ENCODE results near the gene DNER.
"Not testable (repeated sequence)": the region's sequence is repeated elsewhere in the genome, so short reads cannot be mapped to it uniquely, and the experiment has no call there.

DNER gene

GRCh38 chr2:229614021-229614420, 100.3 kb downstream of the DNER start:
- DNase-seq, result not testable (repeated sequence)

GRCh38 chr2:229612384-229612971, 101.9 kb downstream of the DNER start:
- DNase-seq, result no peak

GRCh38 chr2:229611360-229611759, 103.0 kb downstream of the DNER start:
- DNase-seq, result no peak

DNA sequence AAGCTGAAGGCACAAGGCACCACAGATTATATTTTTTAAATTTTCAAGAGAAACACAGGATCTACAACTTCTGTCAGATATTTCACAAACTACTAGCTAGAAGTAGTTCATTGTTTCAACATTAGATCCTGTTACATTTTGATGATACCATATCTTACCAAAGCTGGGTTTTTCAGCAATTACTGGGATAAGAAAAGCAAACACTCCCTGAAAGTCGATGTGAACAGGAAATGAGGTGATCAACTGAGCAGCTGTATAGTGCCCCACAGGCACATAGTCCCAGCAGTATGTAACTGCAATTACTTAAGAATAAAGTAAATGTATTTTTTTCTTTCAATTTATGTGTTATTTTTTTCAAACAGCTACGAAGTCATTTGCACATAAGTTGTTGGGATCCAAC, 103.5 kb downstream of the DNER start:
- no peak for DNase-seq

DNA sequence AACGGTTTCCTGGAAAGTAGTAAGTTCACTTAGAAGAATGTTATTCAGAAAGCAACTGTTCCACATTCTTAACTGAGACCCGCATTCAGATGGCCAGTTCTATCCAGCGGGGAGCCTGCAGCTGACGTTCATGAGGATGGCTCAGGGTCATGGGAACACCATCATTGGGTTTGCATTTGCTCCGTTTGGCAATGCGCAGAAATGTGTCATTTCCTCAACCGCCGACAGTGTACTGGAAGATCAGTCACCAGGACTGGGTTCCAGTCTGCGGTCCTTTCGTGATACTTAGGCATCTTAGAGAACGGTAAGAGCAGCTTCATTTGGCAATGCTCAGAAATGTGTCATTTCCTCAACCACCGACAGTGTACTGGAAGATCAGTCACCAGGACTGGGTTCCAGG, 104.0 kb downstream of the DNER start:
- no peak for DNase-seq

GRCh38 chr2:229601936-229602335, 112.4 kb downstream of the DNER start:
- no peak for DNase-seq

GRCh38 chr2:229601396-229601795, 113.0 kb downstream of the DNER start:
- DNase-seq, result no peak

- no peak for DNase-seq
Observed at GRCh38 chr2:229598227-229598626, 116.1 kb downstream of the DNER start.

- DNase-seq, result no peak
Observed at GRCh38 chr2:229596796-229597195, 117.6 kb downstream of the DNER start.

GRCh38 chr2:229591611-229592010, 122.7 kb downstream of the DNER start:
- no peak for DNase-seq

GRCh38 chr2:229586746-229587705, 127.3 kb downstream of the DNER start:
- peak in 1 of 2 donors; percentile 5 for DNase-seq

DNA sequence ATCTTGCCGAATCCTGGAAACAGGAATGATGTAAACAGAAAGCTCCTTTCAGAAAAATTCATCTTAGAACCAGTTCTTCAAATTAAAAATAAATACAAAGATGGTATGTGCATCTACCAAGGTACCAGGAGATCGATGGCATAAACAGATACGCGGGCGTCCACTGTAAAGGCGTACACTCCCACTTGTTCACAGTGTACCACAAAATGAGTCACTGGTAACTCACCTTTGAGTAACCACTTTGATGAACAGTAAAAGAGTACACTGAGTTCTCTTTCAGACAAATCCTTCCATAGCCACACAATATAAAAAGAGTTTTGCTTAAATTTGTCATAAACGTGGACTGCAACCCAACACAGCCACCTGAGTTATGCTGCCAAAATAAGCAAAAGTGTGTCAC, 128.3 kb downstream of the DNER start:
- DNase-seq, result no peak

GRCh38 chr2:229582151-229582550, 132.2 kb downstream of the DNER start:
- no peak for DNase-seq

- DNase-seq, result no peak
Observed at GRCh38 chr2:229578052-229578846, 136.1 kb downstream of the DNER start.

DNA sequence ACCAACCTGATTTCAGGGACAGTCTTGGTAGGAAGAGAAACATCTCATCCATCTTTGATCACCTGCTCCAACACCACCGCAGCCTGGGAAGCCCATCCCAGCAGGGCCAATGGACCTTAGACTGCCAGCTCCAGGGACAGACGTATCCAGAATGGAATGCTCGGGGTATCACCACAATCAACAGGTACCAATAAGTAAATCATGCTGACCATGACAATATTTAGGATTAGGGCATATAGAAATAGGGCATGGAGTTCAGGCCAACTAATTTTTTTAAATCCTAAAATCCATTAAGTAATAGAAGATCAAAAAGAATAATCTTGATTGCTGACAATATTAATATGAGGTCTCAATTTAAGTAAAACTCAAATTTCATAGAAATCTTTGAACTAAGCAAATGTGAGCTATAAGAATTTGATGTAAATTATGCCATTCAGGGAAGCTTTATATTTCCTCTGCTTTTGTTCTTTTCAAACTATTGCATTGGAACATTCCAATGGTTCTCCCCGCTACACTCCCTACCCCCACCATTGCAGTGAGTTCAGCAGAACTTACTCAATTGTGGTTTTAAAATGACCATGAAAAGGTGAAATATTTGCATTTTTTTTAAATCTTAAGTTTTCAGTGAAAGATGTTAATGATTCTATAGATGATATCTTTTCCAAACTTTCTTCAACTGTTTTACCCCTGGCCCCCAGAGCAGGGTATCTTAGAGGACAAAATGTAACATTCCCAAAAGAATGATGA, 138.6 kb downstream of the DNER start:
- DNase-seq, result no peak

DNA sequence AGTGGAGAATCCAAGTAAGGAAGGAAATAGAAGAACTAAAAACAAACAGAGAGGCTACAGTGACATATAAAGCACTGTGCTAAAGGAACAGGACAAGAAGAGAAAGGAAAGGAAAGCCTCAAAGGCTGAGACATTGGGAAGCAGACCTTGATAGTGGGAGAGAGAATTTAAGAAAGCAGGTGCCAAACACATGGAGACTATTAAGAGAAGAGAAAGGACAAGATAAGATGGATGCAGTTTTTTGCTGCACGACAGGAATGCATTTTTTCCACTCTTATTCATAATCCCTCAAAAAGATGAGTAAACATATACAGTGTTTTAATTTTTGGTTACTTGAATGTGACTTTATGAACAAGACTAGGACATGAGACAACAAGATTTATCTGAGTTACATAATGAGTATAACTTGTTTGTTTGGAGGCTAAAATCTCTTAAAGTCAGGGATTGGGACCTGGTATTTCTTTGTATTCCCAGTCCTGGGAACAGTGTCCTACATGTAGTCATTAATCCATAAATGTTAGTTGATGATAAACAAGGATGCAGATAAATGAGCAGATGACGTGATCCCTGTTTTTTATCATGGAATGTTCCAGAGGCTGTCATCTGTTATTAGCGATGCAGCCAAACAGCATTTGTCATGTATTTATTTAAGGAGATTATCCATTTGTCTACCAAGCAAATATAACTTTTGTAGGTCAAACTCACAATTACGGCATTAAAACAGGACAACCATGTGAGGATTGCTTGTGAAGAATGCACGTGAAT, 141.7 kb downstream of the DNER start:
- no peak for DNase-seq

- DNase-seq, result no peak
Observed at GRCh38 chr2:229571243-229571642, 143.1 kb downstream of the DNER start.

- DNase-seq, result no peak
Observed at GRCh38 chr2:229566370-229566769, 148.0 kb downstream of the DNER start.

- DNase-seq, result no peak
Observed at GRCh38 chr2:229564300-229564907, 150.0 kb downstream of the DNER start.

- no peak for DNase-seq
Observed at GRCh38 chr2:229563388-229563787, 151.0 kb downstream of the DNER start.

GRCh38 chr2:229562472-229563127, 151.8 kb downstream of the DNER start:
- DNase-seq, result no peak

All from CD4-positive, alpha-beta T cell treated with Interferon alpha-2 for 1 hour (primary cell).